ENCODE data around the gene PNLIPRP3.

Gene PNLIPRP3

DNA sequence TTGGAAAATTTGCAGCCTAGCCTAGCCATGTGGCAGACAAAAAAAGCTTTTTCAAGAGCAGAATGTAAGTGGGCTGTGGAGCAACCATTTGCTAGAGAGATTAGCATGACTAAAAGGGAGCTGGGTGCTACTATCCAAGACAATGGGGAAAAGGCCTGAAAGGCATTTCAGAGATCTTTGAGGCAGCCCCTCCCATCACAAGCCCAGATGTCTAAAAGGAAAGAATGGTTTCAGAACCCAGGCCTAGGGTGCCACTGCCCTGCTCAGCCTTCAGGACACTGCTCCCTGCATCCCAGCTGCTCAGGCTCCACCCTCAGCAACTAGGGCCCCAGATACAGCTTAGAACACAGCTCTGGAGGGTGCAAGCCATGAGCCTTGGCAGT lies 24.7 kb downstream of the PNLIPRP3 start:
- TF ChIP-seq, protein P1, sequence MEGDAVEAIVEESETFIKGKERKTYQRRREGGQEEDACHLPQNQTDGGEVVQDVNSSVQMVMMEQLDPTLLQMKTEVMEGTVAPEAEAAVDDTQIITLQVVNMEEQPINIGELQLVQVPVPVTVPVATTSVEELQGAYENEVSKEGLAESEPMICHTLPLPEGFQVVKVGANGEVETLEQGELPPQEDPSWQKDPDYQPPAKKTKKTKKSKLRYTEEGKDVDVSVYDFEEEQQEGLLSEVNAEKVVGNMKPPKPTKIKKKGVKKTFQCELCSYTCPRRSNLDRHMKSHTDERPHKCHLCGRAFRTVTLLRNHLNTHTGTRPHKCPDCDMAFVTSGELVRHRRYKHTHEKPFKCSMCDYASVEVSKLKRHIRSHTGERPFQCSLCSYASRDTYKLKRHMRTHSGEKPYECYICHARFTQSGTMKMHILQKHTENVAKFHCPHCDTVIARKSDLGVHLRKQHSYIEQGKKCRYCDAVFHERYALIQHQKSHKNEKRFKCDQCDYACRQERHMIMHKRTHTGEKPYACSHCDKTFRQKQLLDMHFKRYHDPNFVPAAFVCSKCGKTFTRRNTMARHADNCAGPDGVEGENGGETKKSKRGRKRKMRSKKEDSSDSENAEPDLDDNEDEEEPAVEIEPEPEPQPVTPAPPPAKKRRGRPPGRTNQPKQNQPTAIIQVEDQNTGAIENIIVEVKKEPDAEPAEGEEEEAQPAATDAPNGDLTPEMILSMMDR (IDR thresholded peaks at IDR 0.05; ENCODE audit: low read depth, low read length) = no peak
- Histone ChIP-seq H3K36me3 (no peaks in the 10 kb centered on the region), H3K27me3 (ENCODE audit: insufficient read depth, low read depth, severe bottlenecking) (no peaks in the 10 kb centered on the region), H3K9me3 (ENCODE audit: severe bottlenecking) (no peaks in the 10 kb centered on the region), H3K27ac (no peak overlapping the region), H3K4me3 (ENCODE audit: low read depth, low read length) (no peak overlapping the region)
- DNase-seq = no peak

DNA sequence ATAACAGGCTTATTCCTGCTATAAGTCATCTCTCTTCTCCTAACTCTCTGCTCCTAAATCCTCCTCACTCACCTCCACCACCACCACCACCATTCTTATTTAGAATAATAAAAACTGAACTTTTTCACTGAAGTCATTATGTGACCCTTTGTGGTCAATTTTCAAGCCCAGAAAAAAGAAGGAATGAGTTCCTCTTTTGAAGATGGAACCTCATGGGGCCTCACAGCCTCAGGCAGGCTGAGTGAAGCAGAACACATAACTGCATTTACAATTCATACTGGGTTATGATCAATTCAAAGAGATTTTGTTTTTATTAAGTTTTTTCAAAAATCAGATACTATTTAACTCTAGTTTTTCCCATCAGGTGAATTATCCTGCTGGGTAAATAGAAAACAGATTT lies 29.8 kb downstream of the PNLIPRP3 start:
- no peak overlapping the region for H3K27ac ChIP-seq
- H3K9me3 ChIP-seq (ENCODE audit: severe bottlenecking) = no peaks in the 10 kb centered on the region
- no peak overlapping the region for H3K4me3 ChIP-seq (ENCODE audit: low read depth, low read length)
- no peak for DNase-seq
- H3K27me3 ChIP-seq (ENCODE audit: insufficient read depth, low read depth, severe bottlenecking) = no peaks in the 10 kb centered on the region
- no peaks in the 10 kb centered on the region for H3K36me3 ChIP-seq
- TF ChIP-seq, protein P1 (IDR thresholded peaks at IDR 0.05; ENCODE audit: low read depth, low read length) = no peak

DNA sequence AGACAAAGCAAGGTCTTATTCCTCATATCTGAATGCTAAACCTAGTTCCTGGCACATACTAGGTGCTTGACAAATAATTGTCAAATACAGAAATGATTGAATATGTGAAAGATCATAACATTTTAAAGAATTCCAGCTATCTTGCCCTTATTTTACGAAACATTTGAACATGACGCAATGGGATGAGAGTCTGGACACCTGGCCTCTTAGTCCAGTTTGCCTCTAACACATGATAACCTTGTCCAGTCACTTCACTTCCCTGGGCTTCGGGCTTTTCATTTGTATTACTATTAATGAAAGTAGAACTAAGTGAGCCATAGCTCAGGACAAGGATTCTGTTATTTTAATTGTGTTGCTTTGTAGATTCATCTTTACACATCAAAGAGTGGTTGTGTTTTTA lies 32.6 kb downstream of the PNLIPRP3 start:
- Histone ChIP-seq H3K27ac (no peak overlapping the region), H3K4me3 (ENCODE audit: low read depth, low read length) (no peak overlapping the region), H3K36me3 (no peaks in the 10 kb centered on the region), H3K27me3 (ENCODE audit: insufficient read depth, low read depth, severe bottlenecking) (no peaks in the 10 kb centered on the region), H3K9me3 (ENCODE audit: severe bottlenecking) (no peaks in the 10 kb centered on the region)
- no peak for DNase-seq
- TF ChIP-seq, protein P1 (IDR thresholded peaks at IDR 0.05; ENCODE audit: low read depth, low read length) = no peak

DNA sequence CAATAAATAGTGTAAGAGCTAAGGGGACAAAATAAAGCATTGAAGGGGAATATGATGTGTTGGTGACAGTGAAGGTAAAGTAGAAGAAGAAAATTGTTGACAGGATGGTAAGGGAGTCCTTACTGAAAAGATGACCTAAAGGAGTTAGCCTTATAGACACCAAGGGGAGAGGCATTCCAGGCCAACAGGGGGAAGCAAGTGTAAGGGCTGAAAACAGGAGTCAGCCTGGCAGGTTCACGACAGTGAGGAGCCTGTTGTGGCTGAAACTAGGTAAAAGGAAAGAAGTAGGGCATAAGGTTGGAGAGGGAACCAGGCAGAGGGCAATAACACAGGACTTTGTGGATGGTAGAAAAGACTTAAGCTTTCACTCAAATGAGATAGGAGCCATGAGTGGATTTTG lies 34.0 kb downstream of the PNLIPRP3 start:
- DNase-seq = no peak
- no peaks in the 10 kb centered on the region for H3K9me3 ChIP-seq (ENCODE audit: severe bottlenecking)
- no peaks in the 10 kb centered on the region for H3K27me3 ChIP-seq (ENCODE audit: insufficient read depth, low read depth, severe bottlenecking)
- TF ChIP-seq, protein P1 (IDR thresholded peaks at IDR 0.05; ENCODE audit: low read depth, low read length) = no peak
- H3K4me3 ChIP-seq (ENCODE audit: low read depth, low read length) = no peak overlapping the region
- H3K36me3 ChIP-seq = no peaks in the 10 kb centered on the region
- H3K27ac ChIP-seq = no peak overlapping the region

DNA sequence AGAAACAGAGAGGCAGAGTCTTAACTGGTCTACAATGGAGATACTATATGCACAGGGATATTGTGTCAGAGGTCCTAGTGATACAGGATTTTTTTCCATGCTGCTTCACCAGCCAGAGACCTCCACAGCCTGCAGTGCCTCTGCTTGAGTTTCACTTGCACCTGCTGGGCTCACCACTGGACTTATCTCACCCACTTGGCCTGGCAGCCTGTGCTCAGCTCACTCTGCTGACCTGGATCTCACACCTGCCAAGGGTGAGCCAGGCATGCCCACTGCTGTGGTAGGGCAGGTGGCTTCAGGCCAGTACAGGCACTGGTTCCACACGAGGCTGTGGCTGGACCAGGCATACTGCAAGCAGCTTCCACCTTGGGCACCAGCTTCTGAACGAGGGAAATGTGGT lies 36.6 kb downstream of the PNLIPRP3 start:
- no peaks in the 10 kb centered on the region for H3K36me3 ChIP-seq
- no peak overlapping the region for H3K27ac ChIP-seq
- H3K27me3 ChIP-seq (ENCODE audit: insufficient read depth, low read depth, severe bottlenecking) = no peaks in the 10 kb centered on the region
- no peak for DNase-seq
- TF ChIP-seq, protein P1 (IDR thresholded peaks at IDR 0.05; ENCODE audit: low read depth, low read length) = no peak
- no peaks in the 10 kb centered on the region for H3K9me3 ChIP-seq (ENCODE audit: severe bottlenecking)
- no peak overlapping the region for H3K4me3 ChIP-seq (ENCODE audit: low read depth, low read length)

DNA sequence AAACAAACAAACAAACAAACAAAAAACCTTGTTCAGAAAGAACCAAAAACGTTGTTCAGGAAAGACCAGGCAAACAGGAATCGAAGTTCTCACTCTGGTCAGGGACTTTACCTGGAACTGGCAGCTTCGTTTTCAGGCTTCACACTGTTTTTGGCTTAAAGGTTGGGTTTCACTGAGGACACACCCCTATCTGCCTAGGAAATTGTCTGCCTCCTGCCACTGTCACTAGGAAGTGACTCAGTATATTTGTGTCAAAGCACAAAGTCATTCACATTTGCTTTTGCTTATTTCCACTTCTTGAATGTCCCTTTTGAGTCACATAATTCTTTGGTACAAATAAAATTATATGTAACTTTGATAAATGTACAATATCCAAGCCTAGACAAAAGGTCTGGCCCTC lies 37.9 kb downstream of the PNLIPRP3 start:
- Histone ChIP-seq H3K27me3 (ENCODE audit: insufficient read depth, low read depth, severe bottlenecking) (no peaks in the 10 kb centered on the region), H3K27ac (no peak overlapping the region), H3K36me3 (no peaks in the 10 kb centered on the region), H3K9me3 (ENCODE audit: severe bottlenecking) (no peaks in the 10 kb centered on the region), H3K4me3 (ENCODE audit: low read depth, low read length) (no peak overlapping the region)
- no peak for DNase-seq
- TF ChIP-seq, protein P1 (IDR thresholded peaks at IDR 0.05; ENCODE audit: low read depth, low read length) = no peak

Data from WERI-Rb-1 (cell line).